Liver (tissue), 9 donors: ENCODE measurements around the gene WDFY3. TPM values are rescaled to one million over a fixed set of nuclear protein-coding genes. Genes with fewer than 3 reads are reported as not detected.

Experiments
- DNase-seq: peaks from one replicate; pipeline ENCODE4 v3.0.0-alpha.2; 2017; ENCODE audit warnings: low spot score
- H3K27ac ChIP-seq, 2 donors: one replicate each; pipeline ENCODE4 v1.7.0; 2013; ENCODE audit warnings: inconsistent platforms in 2 of 2, low read length in 2 of 2, control low read depth in 1 of 2, low read depth in 1 of 2, mild to moderate bottlenecking in 1 of 2
- H3K27me3 ChIP-seq, 4 donors: one replicate each; pipeline versions ENCODE4 v1.6.1 to v1.7.0; 2013; ENCODE audit warnings: low read length in 3 of 4, inconsistent platforms in 1 of 4, mild to moderate bottlenecking in 1 of 4, moderate library complexity in 1 of 4; ENCODE audit not compliant: control insufficient read depth in 4 of 4, insufficient read depth in 4 of 4
- H3K36me3 ChIP-seq, 4 donors: one replicate each; pipeline versions ENCODE4 v1.6.1 to v1.7.0; 2013; ENCODE audit warnings: low read length in 3 of 4, mild to moderate bottlenecking in 3 of 4, low read depth in 1 of 4, moderate library complexity in 1 of 4; ENCODE audit not compliant: control insufficient read depth in 4 of 4, insufficient read depth in 3 of 4
- H3K4me1 ChIP-seq, 4 donors: one replicate each; pipeline versions ENCODE4 v1.6.1 to v1.7.0; 2013; ENCODE audit warnings: low read length in 3 of 4, mild to moderate bottlenecking in 3 of 4, moderate library complexity in 1 of 4; ENCODE audit not compliant: control insufficient read depth in 4 of 4, insufficient read depth in 4 of 4
- H3K4me3 ChIP-seq, 3 donors: one replicate each; pipeline versions ENCODE4 v1.6.1 to v1.7.0; 2013; ENCODE audit warnings: low read length in 3 of 3, control low read depth in 1 of 3, low read depth in 1 of 3, mild to moderate bottlenecking in 1 of 3
- H3K9ac ChIP-seq, 2 donors: one replicate each; pipeline ENCODE4 v1.7.0; 2013; ENCODE audit warnings: low read length in 2 of 2, mild to moderate bottlenecking in 2 of 2, moderate library complexity in 2 of 2, control low read depth in 1 of 2, low read depth in 1 of 2
- H3K9me3 ChIP-seq, 4 donors: one replicate each; pipeline versions ENCODE4 v1.6.1 to v1.7.0; 2013; ENCODE audit warnings: low read length in 3 of 4; ENCODE audit not compliant: control insufficient read depth in 4 of 4
- ATF3 ChIP-seq: IDR thresholded peaks from 2 replicates; pipeline ENCODE4 v1.6.1; 2016; ENCODE audit warnings: antibody characterized with exemption
- CTCF ChIP-seq: fragments of 150-350 bp; IDR thresholded peaks from 2 replicates; pipeline ENCODE4 v1.5.1; 2017; ENCODE audit warnings: improper control_type of control experiment, low read depth, low read length; ENCODE audit not compliant: missing input control
- EGR1 ChIP-seq, 2 donors: IDR thresholded peaks; 2 replicates each; pipeline ENCODE4 v1.6.1; 2016 to 2018; ENCODE audit warnings: antibody characterized with exemption in 2 of 2, low read depth in 2 of 2
- FOXA1 ChIP-seq: IDR thresholded peaks from 2 replicates; pipeline ENCODE4 v1.6.1; 2016; ENCODE audit warnings: antibody characterized with exemption
- FOXA2 ChIP-seq: IDR thresholded peaks from 2 replicates; pipeline ENCODE4 v1.6.1; 2016; ENCODE audit warnings: antibody characterized with exemption
- GABPA ChIP-seq, 2 donors: IDR thresholded peaks in 1 of 2; conservative IDR thresholded peaks in 1 of 2; 2 replicates each; pipeline ENCODE4 v1.6.1; 2016; ENCODE audit warnings: antibody characterized with exemption in 2 of 2, mild to moderate bottlenecking in 1 of 2, moderate library complexity in 1 of 2
- HNF4A ChIP-seq, 2 donors: conservative IDR thresholded peaks; 2 replicates each; pipeline ENCODE4 v1.6.1; 2016; ENCODE audit warnings: antibody characterized with exemption in 2 of 2, mild to moderate bottlenecking in 2 of 2
- HNF4G ChIP-seq: IDR thresholded peaks from 2 replicates; pipeline ENCODE4 v1.6.1; 2016; ENCODE audit warnings: antibody characterized with exemption
- JUND ChIP-seq, 2 donors: IDR thresholded peaks; 2 replicates each; pipeline ENCODE4 v1.6.1; 2016; ENCODE audit warnings: antibody characterized with exemption in 2 of 2
- MAX ChIP-seq: IDR thresholded peaks from 2 replicates; pipeline ENCODE4 v1.6.1; 2016; ENCODE audit warnings: antibody characterized with exemption
- NR2F2 ChIP-seq: IDR thresholded peaks from 2 replicates; pipeline ENCODE4 v1.6.1; 2016; ENCODE audit warnings: antibody characterized with exemption
- RAD21 ChIP-seq, 2 donors: IDR thresholded peaks; 2 replicates each; pipeline ENCODE4 v1.6.1; 2016; ENCODE audit warnings: antibody characterized with exemption in 2 of 2, mild to moderate bottlenecking in 2 of 2
- REST ChIP-seq: IDR thresholded peaks from 2 replicates; pipeline ENCODE4 v1.6.1; 2016; ENCODE audit warnings: antibody characterized with exemption, mild to moderate bottlenecking
- RXRA ChIP-seq, 2 donors: IDR thresholded peaks; 2 replicates each; pipeline ENCODE4 v1.6.1; 2017 to 2018; ENCODE audit warnings: antibody characterized with exemption in 2 of 2, mild to moderate bottlenecking in 1 of 2
- SP1 ChIP-seq: IDR thresholded peaks from 2 replicates; pipeline ENCODE4 v1.6.1; 2018; ENCODE audit warnings: antibody characterized with exemption, mild to moderate bottlenecking
- TAF1 ChIP-seq: conservative IDR thresholded peaks from 2 replicates; pipeline ENCODE4 v1.6.1; 2016; ENCODE audit warnings: antibody characterized with exemption, mild to moderate bottlenecking
- YY1 ChIP-seq: IDR thresholded peaks from 2 replicates; pipeline ENCODE4 v1.6.1; 2016; ENCODE audit warnings: antibody characterized with exemption, mild to moderate bottlenecking
- ZBTB33 ChIP-seq: IDR thresholded peaks from 2 replicates; pipeline ENCODE4 v1.6.1; 2016; ENCODE audit warnings: antibody characterized with exemption
- WGBS: extraction: QIAGEN DNeasy Blood & Tissue Kit; methylation state at CpG from one replicate; pipeline ENCODE4 v1.1.7; 2013; 5-methylcytosine and 5-hydroxymethylcytosine counted together
- polyA plus RNA-seq, 2 donors: library from polyadenylated mRNA; stranded (reverse) in 1 of 2; unstranded in 1 of 2; fragments of 200-250 nt in 1 of 2; fragments of >200 nt in 1 of 2; fragmentation: Nextera tagmentation in 1 of 2; extraction: Ambion mirVana in 1 of 2; gene quantifications; one replicate each; pipeline versions ENCODE4 v1.2.1 to v1.2.3, GENCODE V29; 2013 to 2015
- total RNA-seq, 2 donors: library from RNA; depleted of rRNA; stranded (reverse); fragments of >200 nt; gene quantifications; one replicate each; pipeline ENCODE4 v1.2.3, GENCODE V29; 2014
- donor health status: healthy.
- donor health status: healthy.
- donor health status: healthy.
- donor health status: healthy.
- donor health status: healthy.

WDFY3 gene
- total and polyA plus RNA-seq, 4 donors: 3.2 to 50.5 (median 19.2) TPM

- 71% methylated on average over 1 of the region's 1 CpG for WGBS
- DNase-seq: no peak
- peaks cover 0 to 6% (median 0%) of the 10 kb centered on the region in 4 donors for H3K36me3 ChIP-seq
- H3K4me3 ChIP-seq: no peak overlapping the region
- no peak overlapping the region for H3K27ac ChIP-seq
- H3K9me3 ChIP-seq: no peaks in the 10 kb centered on the region
- H3K27me3 ChIP-seq: no peaks in the 10 kb centered on the region
- TF ChIP-seq HNF4G: no peak
- no peak for TF ChIP-seq CTCF
- TF ChIP-seq EGR1 (IDR thresholded peaks at IDR 0.05; ENCODE audit: low read depth in 2 of 2): no peak
- TF ChIP-seq SP1: no peak
- TF ChIP-seq TAF1: no peak
- no peak for TF ChIP-seq MAX
- TF ChIP-seq JUND (IDR thresholded peaks at IDR 0.05): no peak
- no peak for TF ChIP-seq ZBTB33
- no peak for TF ChIP-seq YY1
- no peak for TF ChIP-seq REST
- no peak for TF ChIP-seq FOXA1
- no peak for TF ChIP-seq HNF4A (conservative IDR thresholded peaks at IDR 0.05)
- no peak for TF ChIP-seq NR2F2
- no peak for TF ChIP-seq RXRA (IDR thresholded peaks at IDR 0.05)
- no peak for TF ChIP-seq GABPA (IDR thresholded peaks at IDR 0.05 in 1 of 2, conservative IDR thresholded peaks at IDR 0.05 in 1 of 2)
- TF ChIP-seq RAD21 (IDR thresholded peaks at IDR 0.05): no peak
- no peak for TF ChIP-seq FOXA2
- no peak for TF ChIP-seq ATF3
- H3K4me1 ChIP-seq: peaks cover 0 to 1% (median 0%) of the 10 kb centered on the region in 4 donors
- H3K9ac ChIP-seq: no peak overlapping the region
Measured at GRCh38 chr4:84856468-84857049, 109.9 kb downstream of the WDFY3 start.
